Dendritic cell treated with granulocyte-macrophage colony-stimulating factor and Interleukin-4, amounts not matched to agents 40 ng/mL and 50 ng/mL, for 4 days (primary cell): ENCODE data around the gene CCL14.

Source experiments
- H3K27ac Mint-ChIP-seq: one replicate; pipeline ENCODE4 v1.8.0; 2022; ENCODE audit warnings: mild to moderate bottlenecking, mixed read lengths
- H3K27me3 Mint-ChIP-seq: one replicate; pipeline ENCODE4 v1.8.0; 2022; ENCODE audit warnings: mild to moderate bottlenecking, mixed read lengths
- H3K36me3 Mint-ChIP-seq: one replicate; pipeline ENCODE4 v1.8.0; 2022; ENCODE audit warnings: low read depth, mixed read lengths
- H3K4me1 Mint-ChIP-seq: one replicate; pipeline ENCODE4 v1.8.0; 2022; ENCODE audit warnings: low read depth, mixed read lengths
- H3K4me3 Mint-ChIP-seq: one replicate; pipeline ENCODE4 v1.8.0; 2022; ENCODE audit warnings: mild to moderate bottlenecking, moderate library complexity, mixed read lengths
- H3K9me3 Mint-ChIP-seq: one replicate; pipeline ENCODE4 v1.8.0; 2022; ENCODE audit warnings: mixed read lengths
- intact Hi-C: fragments of 100-400 bp; cut with micrococcal nuclease; formaldehyde crosslinking; loops from one replicate; pipeline ENCODE4 v1.15.0; 2022

CCL14 gene

GRCh38 chr17:35977509-35977908, 9.0 kb downstream of the CCL14 start:
- H3K9me3 Mint-ChIP-seq = no peaks in the 10 kb centered on the region

GRCh38 chr17:35973333-35974260, 12.9 kb downstream of the CCL14 start:
- no peaks in the 10 kb centered on the region for H3K36me3 Mint-ChIP-seq
- peaks cover 77% of the 10 kb centered on the region for H3K4me1 Mint-ChIP-seq
- no peaks in the 10 kb centered on the region for H3K9me3 Mint-ChIP-seq
- H3K27ac Mint-ChIP-seq = peak overlapping the region; percentile 64
- intact Hi-C loops = loop anchor here (5.0 kb wide), 1 partner anchor 99 kb away; no protein-coding TSS in a partner anchor
- no peak overlapping the region for H3K4me3 Mint-ChIP-seq
- no peaks in the 10 kb centered on the region for H3K27me3 Mint-ChIP-seq

More at GRCh38 chr17:35977509-35977908, 9.0 kb downstream of the CCL14 start:
- Mint-ChIP-seq H3K36me3 (no peaks in the 10 kb centered on the region), H3K27ac (peak overlapping the region; percentile 66), H3K4me1 (peaks cover 70% of the 10 kb centered on the region), H3K4me3 (no peak overlapping the region), H3K27me3 (peaks cover 3% of the 10 kb centered on the region)
- intact Hi-C loops = no loop called here

GRCh38 chr17:35972945-35973332, 13.6 kb downstream of the CCL14 start:
- H3K9me3 Mint-ChIP-seq = no peaks in the 10 kb centered on the region
- intact Hi-C loops = loop anchor here (5.0 kb wide), 1 partner anchor 99 kb away; no protein-coding TSS in a partner anchor
- H3K4me1 Mint-ChIP-seq = peaks cover 71% of the 10 kb centered on the region
- no peaks in the 10 kb centered on the region for H3K27me3 Mint-ChIP-seq
- no peak overlapping the region for H3K4me3 Mint-ChIP-seq
- peak overlapping the region; percentile 64 for H3K27ac Mint-ChIP-seq
- H3K36me3 Mint-ChIP-seq = no peaks in the 10 kb centered on the region

GRCh38 chr17:35972535-35972934, 14.0 kb downstream of the CCL14 start:
- intact Hi-C loops = loop anchor here (5.0 kb wide), 1 partner anchor 100 kb away; no protein-coding TSS in a partner anchor
- Mint-ChIP-seq H3K4me1 (peaks cover 67% of the 10 kb centered on the region), H3K27me3 (no peaks in the 10 kb centered on the region), H3K4me3 (no peak overlapping the region), H3K9me3 (no peaks in the 10 kb centered on the region), H3K36me3 (no peaks in the 10 kb centered on the region), H3K27ac (peak overlapping the region; percentile 64)

GRCh38 chr17:35972066-35972465, 14.5 kb downstream of the CCL14 start:
- Mint-ChIP-seq H3K4me1 (peaks cover 62% of the 10 kb centered on the region), H3K27ac (no peak overlapping the region), H3K4me3 (no peak overlapping the region), H3K9me3 (no peaks in the 10 kb centered on the region), H3K27me3 (no peaks in the 10 kb centered on the region), H3K36me3 (no peaks in the 10 kb centered on the region)
- intact Hi-C loops = loop anchor here (5.0 kb wide), 1 partner anchor 100 kb away; no protein-coding TSS in a partner anchor

GRCh38 chr17:35969558-35970380, 16.8 kb downstream of the CCL14 start:
- H3K4me3 Mint-ChIP-seq = no peak overlapping the region
- peak overlapping the region; percentile 88 for H3K27ac Mint-ChIP-seq
- H3K9me3 Mint-ChIP-seq = no peaks in the 10 kb centered on the region
- peaks cover 41% of the 10 kb centered on the region for H3K4me1 Mint-ChIP-seq
- intact Hi-C loops = loop anchor here (1.0 to 5.0 kb wide), 3 partner anchors 40 to 180 kb away; no protein-coding TSS in a partner anchor
- H3K36me3 Mint-ChIP-seq = no peaks in the 10 kb centered on the region
- H3K27me3 Mint-ChIP-seq = no peaks in the 10 kb centered on the region

GRCh38 chr17:35968520-35969054, 17.9 kb downstream of the CCL14 start:
- intact Hi-C loops = loop anchor here (1.0 kb wide), 1 partner anchor 181 kb away; no protein-coding TSS in a partner anchor
- Mint-ChIP-seq H3K27ac (no peak overlapping the region), H3K27me3 (no peaks in the 10 kb centered on the region), H3K9me3 (no peaks in the 10 kb centered on the region), H3K4me3 (no peak overlapping the region), H3K4me1 (peaks cover 33% of the 10 kb centered on the region), H3K36me3 (no peaks in the 10 kb centered on the region)

GRCh38 chr17:35965272-35965671, 21.3 kb downstream of the CCL14 start:
- Mint-ChIP-seq H3K4me1 (peaks cover 8% of the 10 kb centered on the region), H3K9me3 (no peaks in the 10 kb centered on the region), H3K27ac (no peak overlapping the region), H3K4me3 (no peak overlapping the region), H3K36me3 (no peaks in the 10 kb centered on the region), H3K27me3 (peaks cover 2% of the 10 kb centered on the region)
- intact Hi-C loops = no loop called here

GRCh38 chr17:35963663-35964062, 22.9 kb downstream of the CCL14 start:
- Mint-ChIP-seq H3K9me3 (no peaks in the 10 kb centered on the region), H3K27me3 (peaks cover 4% of the 10 kb centered on the region), H3K4me3 (no peak overlapping the region), H3K36me3 (no peaks in the 10 kb centered on the region), H3K4me1 (no peaks in the 10 kb centered on the region), H3K27ac (no peak overlapping the region)
- intact Hi-C loops = no loop called here

GRCh38 chr17:35953720-35954119, 32.8 kb downstream of the CCL14 start:
- Mint-ChIP-seq H3K9me3 (no peaks in the 10 kb centered on the region), H3K4me3 (no peak overlapping the region), H3K36me3 (no peaks in the 10 kb centered on the region), H3K27me3 (peaks cover 17% of the 10 kb centered on the region), H3K27ac (no peak overlapping the region), H3K4me1 (no peaks in the 10 kb centered on the region)
- intact Hi-C loops = no loop called here

GRCh38 chr17:35949401-35949800, 37.1 kb downstream of the CCL14 start:
- Mint-ChIP-seq H3K27me3 (peaks cover 15% of the 10 kb centered on the region), H3K4me3 (no peak overlapping the region), H3K9me3 (no peaks in the 10 kb centered on the region), H3K27ac (no peak overlapping the region), H3K4me1 (no peaks in the 10 kb centered on the region), H3K36me3 (no peaks in the 10 kb centered on the region)
- intact Hi-C loops = no loop called here

GRCh38 chr17:35948092-35948491, 38.4 kb downstream of the CCL14 start:
- no peaks in the 10 kb centered on the region for H3K36me3 Mint-ChIP-seq
- H3K4me1 Mint-ChIP-seq = no peaks in the 10 kb centered on the region
- intact Hi-C loops = no loop called here
- no peaks in the 10 kb centered on the region for H3K9me3 Mint-ChIP-seq
- no peak overlapping the region for H3K27ac Mint-ChIP-seq
- H3K27me3 Mint-ChIP-seq = peaks cover 8% of the 10 kb centered on the region
- no peak overlapping the region for H3K4me3 Mint-ChIP-seq

GRCh38 chr17:35947156-35947585, 39.4 kb downstream of the CCL14 start:
- Mint-ChIP-seq H3K4me3 (no peak overlapping the region), H3K9me3 (no peaks in the 10 kb centered on the region), H3K36me3 (no peaks in the 10 kb centered on the region), H3K27me3 (peaks cover 4% of the 10 kb centered on the region), H3K4me1 (no peaks in the 10 kb centered on the region), H3K27ac (no peak overlapping the region)
- intact Hi-C loops = no loop called here
